MM.1S (cell line): ENCODE data around the gene TIMM21.

Experiments
- DNase-seq: peaks from one replicate; pipeline ENCODE4 v3.0.0-alpha.2; 2015
- H2AFZ ChIP-seq: fragments of 300-600 bp; sonication (generic); 2 replicates; pipeline ENCODE4 v1.6.0; 2016; ENCODE audit warnings: antibody characterized with exemption, low read length
- H3F3A ChIP-seq: fragments of 300-600 bp; sonication (generic); 2 replicates; pipeline ENCODE4 v1.6.1; 2016; ENCODE audit warnings: mild to moderate bottlenecking, antibody characterized with exemption, low read length, moderate library complexity, mixed read lengths; ENCODE audit not compliant: insufficient read depth
- H3K27ac ChIP-seq: fragments of 300-600 bp; sonication (generic); 2 replicates; pipeline ENCODE4 v1.5.1; 2016; ENCODE audit warnings: mild to moderate bottlenecking, low read length
- H3K27me3 ChIP-seq: fragments of 300-600 bp; sonication (generic); replicated peaks from 2 replicates; pipeline ENCODE4 v1.6.0; 2016; ENCODE audit warnings: low read length; ENCODE audit not compliant: insufficient read depth
- H3K36me3 ChIP-seq: fragments of 300-600 bp; sonication (generic); replicated peaks from 2 replicates; pipeline ENCODE4 v1.6.1; 2016; ENCODE audit warnings: mild to moderate bottlenecking, low read length, mixed read lengths; ENCODE audit not compliant: insufficient read depth
- H3K4me1 ChIP-seq: fragments of 300-600 bp; sonication (generic); 2 replicates; pipeline ENCODE4 v1.6.1; 2016; ENCODE audit warnings: low read length, mixed read lengths
- H3K4me2 ChIP-seq: fragments of 300-600 bp; sonication (generic); 2 replicates; pipeline ENCODE4 v1.6.0; 2016; ENCODE audit warnings: low read depth, low read length
- H3K4me3 ChIP-seq: fragments of 300-600 bp; sonication (generic); 2 replicates; pipeline ENCODE4 v1.5.1; 2016; ENCODE audit warnings: low read length, mixed read lengths
- H3K79me2 ChIP-seq: fragments of 300-600 bp; sonication (generic); 2 replicates; pipeline ENCODE4 v1.6.1; 2016; ENCODE audit warnings: mixed run types, low read length, mixed read lengths
- H3K9ac ChIP-seq: fragments of 300-600 bp; sonication (generic); 2 replicates; pipeline ENCODE4 v1.6.1; 2016; ENCODE audit warnings: low read length, mixed read lengths
- H3K9me2 ChIP-seq: fragments of 300-600 bp; sonication (generic); replicated peaks from 2 replicates; pipeline ENCODE4 v1.6.1; 2016; ENCODE audit warnings: mild to moderate bottlenecking, low read length, mixed read lengths; ENCODE audit not compliant: insufficient read depth
- H3K9me3 ChIP-seq: fragments of 300-600 bp; sonication (generic); replicated peaks from 2 replicates; pipeline ENCODE4 v1.6.1; 2016; ENCODE audit warnings: mild to moderate bottlenecking, low read length, mixed read lengths; ENCODE audit not compliant: insufficient read depth
- H4K20me1 ChIP-seq: fragments of 300-600 bp; sonication (generic); 2 replicates; pipeline ENCODE4 v1.6.1; 2016; ENCODE audit warnings: mild to moderate bottlenecking, low read length, moderate library complexity, mixed read lengths; ENCODE audit not compliant: insufficient read depth
- CTCF ChIP-seq: fragments of 300-600 bp; sonication (generic); IDR thresholded peaks from 2 replicates; pipeline ENCODE4 v1.5.1; 2016; ENCODE audit warnings: antibody characterized with exemption, low read length, mixed read lengths
- EZH2 ChIP-seq: fragments of 300-600 bp; sonication (generic); optimal IDR thresholded peaks from 2 replicates; pipeline ENCODE3; 2017; ENCODE audit warnings: low read depth, mild to moderate bottlenecking, antibody characterized with exemption, low read length, mixed read lengths
- EZH2phosphoT487 ChIP-seq: fragments of 300-600 bp; sonication (generic); IDR thresholded peaks from 2 replicates; pipeline ENCODE4 v1.6.1; 2018; ENCODE audit warnings: antibody characterized with exemption, low read length

Gene TIMM21

GRCh38 chr18:74190086-74190485 lies 41.8 kb downstream of the TIMM21 start:
- no peak for TF ChIP-seq EZH2phosphoT487
- no peak for TF ChIP-seq EZH2
- TF ChIP-seq CTCF = no peak
- H3K9ac ChIP-seq = no peak overlapping the region
- no peak overlapping the region for H3K4me2 ChIP-seq
- no peak overlapping the region for H2AFZ ChIP-seq
- H3K79me2 ChIP-seq = no peaks in the 10 kb centered on the region
- no peaks in the 10 kb centered on the region for H3F3A ChIP-seq
- no peak for DNase-seq
- H3K9me2 ChIP-seq = no peaks in the 10 kb centered on the region
- no peaks in the 10 kb centered on the region for H3K9me3 ChIP-seq
- H3K36me3 ChIP-seq = no peaks in the 10 kb centered on the region
- H3K27ac ChIP-seq = no peak overlapping the region
- no peaks in the 10 kb centered on the region for H3K27me3 ChIP-seq
- no peaks in the 10 kb centered on the region for H4K20me1 ChIP-seq
- H3K4me3 ChIP-seq = no peak overlapping the region
- H3K4me1 ChIP-seq = no peaks in the 10 kb centered on the region

- Histone ChIP-seq H3K27ac (no peak overlapping the region), H3K27me3 (no peaks in the 10 kb centered on the region), H3K9ac (no peak overlapping the region), H3K79me2 (no peaks in the 10 kb centered on the region), H3K9me3 (no peaks in the 10 kb centered on the region), H3K4me2 (no peak overlapping the region), H2AFZ (no peak overlapping the region), H3K4me1 (peaks cover 4% of the 10 kb centered on the region; the same call in 1 of the 2 replicates), H4K20me1 (no peaks in the 10 kb centered on the region), H3K4me3 (no peak overlapping the region), H3K9me2 (no peaks in the 10 kb centered on the region), H3F3A (no peaks in the 10 kb centered on the region), H3K36me3 (no peaks in the 10 kb centered on the region)
- TF ChIP-seq EZH2phosphoT487 (no peak), CTCF (no peak), EZH2 (no peak)
- no peak for DNase-seq
Observed at GRCh38 chr18:74191577-74191976, 43.3 kb downstream of the TIMM21 start.

- DNase-seq = no peak
- H3K27ac ChIP-seq = no peak overlapping the region
- H2AFZ ChIP-seq = no peak overlapping the region
- H3F3A ChIP-seq = no peaks in the 10 kb centered on the region
- H3K36me3 ChIP-seq = no peaks in the 10 kb centered on the region
- H3K4me2 ChIP-seq = no peak overlapping the region
- no peak overlapping the region for H3K4me3 ChIP-seq
- TF ChIP-seq CTCF (no peak), EZH2 (no peak), EZH2phosphoT487 (no peak)
- no peaks in the 10 kb centered on the region for H3K79me2 ChIP-seq
- H3K9me3 ChIP-seq = no peaks in the 10 kb centered on the region
- H3K9ac ChIP-seq = no peak overlapping the region
- no peaks in the 10 kb centered on the region for H3K27me3 ChIP-seq
- H3K9me2 ChIP-seq = no peaks in the 10 kb centered on the region
- no peaks in the 10 kb centered on the region for H4K20me1 ChIP-seq
- peaks cover 4% of the 10 kb centered on the region; the same call in 1 of the 2 replicates for H3K4me1 ChIP-seq
Observed at GRCh38 chr18:74194691-74195090, 46.4 kb downstream of the TIMM21 start.
